Mammary epithelial cell (primary cell): ENCODE data around the gene ADORA2A.

ENCODE experiments used
- EZH2 ChIP-seq: IDR thresholded peaks from 2 replicates; pipeline ENCODE4 v1.6.1; 2012; ENCODE audit warnings: low read length, inconsistent platforms, borderline replicate concordance
- TF ChIP-seq, protein P1 (sequence below), 2 donors: IDR thresholded peaks in 1 of 2; conservative IDR thresholded peaks in 1 of 2; 2 replicates each; pipeline ENCODE4 v1.5.1; 2011 to 2012; ENCODE audit warnings: inconsistent platforms in 2 of 2, low read length in 2 of 2, mild to moderate bottlenecking in 2 of 2, control low read depth in 1 of 2, low read depth in 1 of 2; ENCODE audit not compliant: insufficient read depth in 1 of 2; ENCODE audit errors: extremely low read depth in 1 of 2

DNA sequence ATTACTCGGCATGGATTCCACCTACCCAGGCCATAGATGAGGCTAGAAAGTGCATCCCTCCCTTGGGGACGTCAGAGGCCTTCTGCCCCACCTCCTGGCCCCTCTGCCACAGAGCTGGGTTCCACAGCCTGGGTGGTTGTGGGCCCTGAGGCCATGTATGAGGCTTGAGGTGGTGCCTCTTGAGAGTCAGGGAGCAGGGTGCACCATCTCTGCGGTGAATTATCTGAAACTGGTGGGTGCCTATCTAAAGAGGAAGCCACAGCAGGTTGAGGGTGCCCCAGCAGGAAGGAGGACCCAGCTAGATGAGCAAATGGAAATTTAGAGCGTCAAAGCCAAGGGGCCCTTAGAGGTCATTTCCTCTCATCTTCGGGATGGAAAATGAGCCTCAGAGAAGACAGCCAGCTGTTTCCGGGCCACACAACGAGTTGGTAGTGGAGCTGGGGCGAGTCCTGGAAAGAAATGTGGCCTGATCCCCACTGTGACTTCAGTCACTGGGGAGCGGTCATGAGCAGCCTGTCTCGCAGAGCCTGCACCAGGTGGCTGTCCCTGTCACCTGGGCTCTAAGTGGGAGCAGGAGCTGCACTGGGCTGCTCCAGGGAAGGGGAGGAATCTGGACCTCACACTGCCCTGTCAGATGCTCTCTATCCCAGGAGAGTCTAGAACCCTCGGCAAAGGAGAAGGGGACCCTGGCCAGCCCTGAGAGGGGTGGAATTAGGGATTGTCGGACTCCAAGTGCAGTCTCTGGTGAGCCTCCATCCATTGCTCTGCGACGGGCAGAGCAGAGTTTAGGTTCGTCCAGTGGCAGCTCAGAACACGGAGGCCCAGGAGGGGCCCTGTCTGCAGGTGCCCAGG is 7.3 kb downstream of the ADORA2A start:
- TF ChIP-seq, protein P1, sequence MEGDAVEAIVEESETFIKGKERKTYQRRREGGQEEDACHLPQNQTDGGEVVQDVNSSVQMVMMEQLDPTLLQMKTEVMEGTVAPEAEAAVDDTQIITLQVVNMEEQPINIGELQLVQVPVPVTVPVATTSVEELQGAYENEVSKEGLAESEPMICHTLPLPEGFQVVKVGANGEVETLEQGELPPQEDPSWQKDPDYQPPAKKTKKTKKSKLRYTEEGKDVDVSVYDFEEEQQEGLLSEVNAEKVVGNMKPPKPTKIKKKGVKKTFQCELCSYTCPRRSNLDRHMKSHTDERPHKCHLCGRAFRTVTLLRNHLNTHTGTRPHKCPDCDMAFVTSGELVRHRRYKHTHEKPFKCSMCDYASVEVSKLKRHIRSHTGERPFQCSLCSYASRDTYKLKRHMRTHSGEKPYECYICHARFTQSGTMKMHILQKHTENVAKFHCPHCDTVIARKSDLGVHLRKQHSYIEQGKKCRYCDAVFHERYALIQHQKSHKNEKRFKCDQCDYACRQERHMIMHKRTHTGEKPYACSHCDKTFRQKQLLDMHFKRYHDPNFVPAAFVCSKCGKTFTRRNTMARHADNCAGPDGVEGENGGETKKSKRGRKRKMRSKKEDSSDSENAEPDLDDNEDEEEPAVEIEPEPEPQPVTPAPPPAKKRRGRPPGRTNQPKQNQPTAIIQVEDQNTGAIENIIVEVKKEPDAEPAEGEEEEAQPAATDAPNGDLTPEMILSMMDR (conservative IDR thresholded peaks at IDR 0.05 in 1 of 2, IDR thresholded peaks at IDR 0.05 in 1 of 2; ENCODE audit: extremely low read depth in 1 of 2, insufficient read depth in 1 of 2, low read depth in 1 of 2, low read length in 2 of 2): no peak
- no peak for TF ChIP-seq EZH2
